ENCODE data around the gene SPINDOC. TPM values are rescaled to one million over a fixed set of nuclear protein-coding genes. Genes with fewer than 3 reads are reported as not detected.

Gene SPINDOC
- total RNA-seq, 1 experiment from 2014 or later = 50.9 TPM

GRCh38 chr11:63804259-63804658 is 9.0 kb upstream of the SPINDOC start:
- Histone ChIP-seq H3K27me3 (ENCODE audit: insufficient read depth, low read length) (no peaks in the 10 kb centered on the region), H3K36me3 (ENCODE audit: control insufficient read depth in 1 of 2, insufficient read depth in 2 of 2, low read length in 2 of 2) (no peaks in the 10 kb centered on the region), H3K9me3 (ENCODE audit: control insufficient read depth in 1 of 2, insufficient read depth in 1 of 2, low read depth in 1 of 2, low read length in 2 of 2) (no peaks in the 10 kb centered on the region), H3K9me2 (ENCODE audit: insufficient read depth) (no peaks in the 10 kb centered on the region), H3K4me3 (replicated peaks in 1 of 2; ENCODE audit: low read depth in 1 of 2, low read length in 2 of 2) (no peak overlapping the region), H3K4me1 (ENCODE audit: control insufficient read depth in 1 of 2, insufficient read depth in 2 of 2, low read length in 2 of 2) (peaks cover 12 to 33% of the 10 kb centered on the region in 2 experiments; a peak in 3 of 4 replicates), H2AFZ (ENCODE audit: low read depth, low read length, poor library complexity, severe bottlenecking) (peak overlapping the region; percentile 11), H3K79me2 (ENCODE audit: insufficient read depth, low read length) (no peaks in the 10 kb centered on the region), H3K27ac (ENCODE audit: low read depth, low read length) (no peak overlapping the region), H4K20me1 (ENCODE audit: insufficient read depth) (no peaks in the 10 kb centered on the region), H3K9ac (ENCODE audit: low read length) (0 out of 2 replicates have a peak overlapping the region, but pooled peaks have one; percentile 28), H3K4me2 (ENCODE audit: low read length) (peak overlapping the region; percentile 62)
- TF ChIP-seq SRF (IDR thresholded peaks at IDR 0.05; ENCODE audit: low read depth) = no peak
- TF ChIP-seq YY1 (IDR thresholded peaks at IDR 0.05; ENCODE audit: extremely low read depth, insufficient replicate concordance, low read depth, low read length) = no peak
- TF ChIP-seq ELF1 (IDR thresholded peaks at IDR 0.05; ENCODE audit: borderline replicate concordance, low read depth) = no peak
- peak; percentile 94 for TF ChIP-seq MAX (IDR thresholded peaks at IDR 0.05)
- TF ChIP-seq SIN3A (IDR thresholded peaks at IDR 0.05; ENCODE audit: low read depth) = peak; percentile 67; the same call in 1 of the 2 replicates
- no peak for TF ChIP-seq EZH2phosphoT487 (IDR thresholded peaks at IDR 0.05; ENCODE audit: borderline replicate concordance)
- TF ChIP-seq SP1 (IDR thresholded peaks at IDR 0.05; ENCODE audit: low read depth) = peak; percentile 81
- no peak for TF ChIP-seq TCF7L2 (IDR thresholded peaks at IDR 0.05; ENCODE audit: borderline replicate concordance, extremely low read depth, insufficient read depth, insufficient read length)
- TF ChIP-seq REST (IDR thresholded peaks at IDR 0.05; ENCODE audit: low read depth) = no peak
- TF ChIP-seq CTCF (IDR thresholded peaks at IDR 0.05 in 2 of 3, conservative IDR thresholded peaks at IDR 0.05 in 1 of 3; ENCODE audit: borderline replicate concordance in 1 of 3, insufficient read depth in 1 of 3, low read depth in 2 of 3, low read length in 2 of 3) = no peak
- TF ChIP-seq EZH2 (IDR thresholded peaks at IDR 0.05) = no peak
- TF ChIP-seq EGR1 (IDR thresholded peaks at IDR 0.05; ENCODE audit: low read depth) = no peak
- peak; percentile 56 for TF ChIP-seq JUND (IDR thresholded peaks at IDR 0.05)
- no peak for TF ChIP-seq CEBPB (IDR thresholded peaks at IDR 0.05; ENCODE audit: low read depth)
- TF ChIP-seq ZBTB33 (IDR thresholded peaks at IDR 0.05; ENCODE audit: extremely low read depth, insufficient replicate concordance, low read length) = no peak
- no peak for TF ChIP-seq CBX3 (IDR thresholded peaks at IDR 0.05; ENCODE audit: low read depth)
- DNase-seq (ENCODE audit: low read depth, low spot score) (peak; percentile 37), ATAC-seq (peak; percentile 36; the same call in 1 of the 2 replicates)
- ChIA-PET RAD21 (ENCODE audit: low non-redundant PET in 1 of 2, low total read pairs in 2 of 2, uncharacterized antibody in 2 of 2, unreplicated experiment in 2 of 2) (no interaction called here), CTCF (interaction anchor here (2.3 kb wide), 1 partner anchor 36 kb away, joined by 6 read pairs; the partner anchor contains the start of gene ZFTA), POLR2A (no interaction called here)
- intact Hi-C loops (cut with micrococcal nuclease) = no loop called here
- BruUV-seq (replicated peaks) = no TSS peak
